ENCODE data around the gene FAM76B.

The FAM76B gene

GRCh38 chr11:95736355-95736754, 53.2 kb downstream of the FAM76B start:
- in situ Hi-C loops (cut with MboI; ENCODE audit: low sequenced_read_pairs) = no loop called here

GRCh38 chr11:95734009-95734572, 55.5 kb downstream of the FAM76B start:
- in situ Hi-C loops (cut with MboI; ENCODE audit: low sequenced_read_pairs) = no loop called here

- in situ Hi-C loops (cut with MboI; ENCODE audit: low sequenced_read_pairs) = no loop called here
Measured at GRCh38 chr11:95732930-95733602, 56.5 kb downstream of the FAM76B start.

- in situ Hi-C loops (cut with MboI; ENCODE audit: low sequenced_read_pairs) = no loop called here
Measured at GRCh38 chr11:95729462-95729861, 60.1 kb downstream of the FAM76B start.

GRCh38 chr11:95728790-95729189, 60.8 kb downstream of the FAM76B start:
- in situ Hi-C loops (cut with MboI; ENCODE audit: low sequenced_read_pairs) = no loop called here

GRCh38 chr11:95728094-95728493, 61.5 kb downstream of the FAM76B start:
- in situ Hi-C loops (cut with MboI; ENCODE audit: low sequenced_read_pairs) = no loop called here

- in situ Hi-C loops (cut with MboI; ENCODE audit: low sequenced_read_pairs) = no loop called here
Measured at GRCh38 chr11:95727620-95728019, 62.0 kb downstream of the FAM76B start.

GRCh38 chr11:95727111-95727510, 62.5 kb downstream of the FAM76B start:
- in situ Hi-C loops (cut with MboI; ENCODE audit: low sequenced_read_pairs) = no loop called here

GRCh38 chr11:95725196-95725595, 64.4 kb downstream of the FAM76B start:
- in situ Hi-C loops (cut with MboI; ENCODE audit: low sequenced_read_pairs) = no loop called here

GRCh38 chr11:95723361-95723942, 66.1 kb downstream of the FAM76B start:
- in situ Hi-C loops (cut with MboI; ENCODE audit: low sequenced_read_pairs) = no loop called here

- in situ Hi-C loops (cut with MboI; ENCODE audit: low sequenced_read_pairs) = no loop called here
Measured at GRCh38 chr11:95720195-95720594, 69.4 kb downstream of the FAM76B start.
